ENCODE results near the gene FIGNL2.

GRCh38 chr12:51797301-51797700, 51.2 kb downstream of the FIGNL2 start:
- TF ChIP-seq EZH2 (IDR thresholded peaks at IDR 0.05; ENCODE audit: insufficient read depth, low read length) (no peak), CTCF (IDR thresholded peaks at IDR 0.05; ENCODE audit: insufficient read depth, low read depth, low read length) (no peak)
